OCI-LY7 (cell line): ENCODE data around the gene IL24. TPM values are rescaled to one million over a fixed set of nuclear protein-coding genes. Genes with fewer than 3 reads are reported as not detected.

Experiments
- BruUV-seq: library from RNA; stranded (reverse); fragments of 400-500 nt; replicated peaks from 2 replicates; lab custom pipeline; 2021; lab: Mats Ljungman, UMichigan
- CTCF ChIA-PET: fragments of 300-600 bp; sonication (Branson Sonifier 250); formaldehyde crosslinking; loops from one replicate; lab custom pipeline; 2022; ENCODE audit warnings: antibody characterized with exemption; ENCODE audit not compliant: unreplicated experiment; lab: Charles Lee
- POLR2A ChIA-PET: fragments of 300-600 bp; sonication (Branson Sonifier 250); formaldehyde crosslinking; loops from one replicate; lab custom pipeline; 2022; ENCODE audit warnings: antibody characterized with exemption; lab: Charles Lee
- DNase-seq: peaks from one replicate; pipeline ENCODE4 v3.0.0-alpha.2; 2015; ENCODE audit warnings: low spot score
- H2AFZ ChIP-seq: fragments of 200-600 bp; sonication (generic), shearing (Covaris generic); 2 replicates; pipeline ENCODE4 v1.6.1; 2014; ENCODE audit warnings: mild to moderate bottlenecking, antibody characterized with exemption, low read length, moderate library complexity
- H3K27ac ChIP-seq: fragments of 200-600 bp; sonication (generic); 2 replicates; pipeline ENCODE4 v1.5.1; 2014; ENCODE audit warnings: mixed run types, low read depth, mild to moderate bottlenecking, moderate library complexity, low read length, inconsistent platforms; ENCODE audit not compliant: poor library complexity, severe bottlenecking
- H3K36me3 ChIP-seq: fragments of 200-600 bp; sonication (generic); 2 replicates; pipeline ENCODE4 v1.6.1; 2014; ENCODE audit warnings: mild to moderate bottlenecking, antibody characterized with exemption, low read length, moderate library complexity, mixed read lengths; ENCODE audit not compliant: insufficient read depth
- H3K4me1 ChIP-seq: fragments of 200-600 bp; sonication (generic); 2 replicates; pipeline ENCODE4 v1.5.1; 2014; ENCODE audit warnings: mild to moderate bottlenecking, low read length; ENCODE audit not compliant: insufficient read depth, poor library complexity, severe bottlenecking
- H3K4me2 ChIP-seq: fragments of 200-600 bp; sonication (generic); 2 replicates; pipeline ENCODE4 v1.6.1; 2014; ENCODE audit warnings: mild to moderate bottlenecking, low read length
- H3K4me3 ChIP-seq: fragments of 200-600 bp; sonication (generic); 2 replicates; pipeline ENCODE4 v1.5.1; 2014; ENCODE audit warnings: mild to moderate bottlenecking, low read depth, low read length; ENCODE audit not compliant: poor library complexity, severe bottlenecking
- H3K79me2 ChIP-seq: fragments of 200-600 bp; sonication (generic); 2 replicates; pipeline ENCODE4 v1.6.1; 2016; ENCODE audit warnings: low read depth, mild to moderate bottlenecking, low read length, moderate library complexity, mixed read lengths; ENCODE audit not compliant: insufficient read depth
- H3K9me2 ChIP-seq: fragments of 200-600 bp; sonication (generic); 2 replicates; pipeline ENCODE4 v1.6.1; 2016; ENCODE audit warnings: mild to moderate bottlenecking, low read length, mixed read lengths; ENCODE audit not compliant: insufficient read depth
- H3K9me3 ChIP-seq: fragments of 200-600 bp; sonication (generic); 2 replicates; pipeline ENCODE4 v1.6.1; 2014; ENCODE audit warnings: mild to moderate bottlenecking, mixed run types, low read length, mixed read lengths
- H4K20me1 ChIP-seq: fragments of 200-600 bp; sonication (generic); 2 replicates; pipeline ENCODE4 v1.6.1; 2014; ENCODE audit warnings: mild to moderate bottlenecking, antibody characterized with exemption, low read length, moderate library complexity, mixed read lengths; ENCODE audit not compliant: insufficient read depth
- CTCF ChIP-seq: fragments of 200-600 bp; sonication (generic); conservative IDR thresholded peaks from 2 replicates; pipeline ENCODE4 v1.5.1; 2014; ENCODE audit warnings: mild to moderate bottlenecking, antibody characterized with exemption, low read length, moderate library complexity, mixed read lengths
- EZH2phosphoT487 ChIP-seq: fragments of 200-600 bp; sonication (generic); IDR thresholded peaks from 2 replicates; pipeline ENCODE4 v1.6.1; 2018; ENCODE audit warnings: low read depth, borderline replicate concordance, mild to moderate bottlenecking, mixed run types, antibody characterized with exemption, low read length, moderate library complexity, mixed read lengths
- intact Hi-C: fragments of 100-400 bp; cut with micrococcal nuclease; formaldehyde crosslinking; loops from one replicate; pipeline ENCODE4 v1.10.0; 2022; ENCODE audit not compliant: unreplicated experiment
- total RNA-seq, 2 experiments: library from RNA; depleted of rRNA in 1 of 2; stranded (reverse); fragments of >200 nt in 1 of 2; shearing (Covaris generic) in 1 of 2; gene quantifications; 2 replicates each; pipeline ENCODE4 v1.2.3, GENCODE V29; 2014 to 2022

Gene IL24
- total RNA-seq, 2 experiments from 2014 or later = not detected

GRCh38 chr1:206941766-206942418, 44.6 kb downstream of the IL24 start:
- Histone ChIP-seq H3K79me2 (no peaks in the 10 kb centered on the region), H3K4me1 (no peaks in the 10 kb centered on the region), H4K20me1 (no peaks in the 10 kb centered on the region), H3K9me2 (no peaks in the 10 kb centered on the region), H3K36me3 (no peaks in the 10 kb centered on the region), H3K4me2 (no peak overlapping the region), H3K27ac (no peak overlapping the region), H3K9me3 (no peaks in the 10 kb centered on the region), H2AFZ (no peak overlapping the region), H3K4me3 (no peak overlapping the region)
- TF ChIP-seq CTCF = no peak
- no peak for TF ChIP-seq EZH2phosphoT487
- CTCF ChIA-PET = no interaction called here
- intact Hi-C loops = no loop called here
- no TSS peak for BruUV-seq
- POLR2A ChIA-PET = interaction anchor here (0.5 kb wide), 1 partner anchor 1590 kb away, joined by 4 read pairs; no protein-coding TSS in a partner anchor
- no peak for DNase-seq

- no peaks in the 10 kb centered on the region for H3K9me2 ChIP-seq
- TF ChIP-seq CTCF (no peak), EZH2phosphoT487 (no peak)
- ChIA-PET POLR2A (no interaction called here), CTCF (no interaction called here)
- no peak overlapping the region for H3K27ac ChIP-seq
- H3K9me3 ChIP-seq = no peaks in the 10 kb centered on the region
- no TSS peak for BruUV-seq
- no peaks in the 10 kb centered on the region for H3K4me1 ChIP-seq
- no peak overlapping the region for H3K4me2 ChIP-seq
- no peaks in the 10 kb centered on the region for H3K79me2 ChIP-seq
- H4K20me1 ChIP-seq = no peaks in the 10 kb centered on the region
- H2AFZ ChIP-seq = no peak overlapping the region
- no peak overlapping the region for H3K4me3 ChIP-seq
- DNase-seq = no peak
- H3K36me3 ChIP-seq = no peaks in the 10 kb centered on the region
- intact Hi-C loops = no loop called here
Observed at GRCh38 chr1:206944703-206945102, 47.5 kb downstream of the IL24 start.

- BruUV-seq = no TSS peak
- DNase-seq = no peak
- Histone ChIP-seq H3K9me2 (no peaks in the 10 kb centered on the region), H3K36me3 (no peaks in the 10 kb centered on the region), H3K4me3 (no peak overlapping the region), H2AFZ (no peak overlapping the region), H3K79me2 (no peaks in the 10 kb centered on the region), H3K27ac (no peak overlapping the region), H3K9me3 (no peaks in the 10 kb centered on the region), H3K4me2 (no peak overlapping the region), H4K20me1 (no peaks in the 10 kb centered on the region), H3K4me1 (no peaks in the 10 kb centered on the region)
- intact Hi-C loops = no loop called here
- TF ChIP-seq EZH2phosphoT487 (no peak), CTCF (no peak)
- POLR2A ChIA-PET = interaction anchor here (1.2 kb wide), 1 partner anchor 15 kb away, joined by 4 read pairs; no protein-coding TSS in a partner anchor
- CTCF ChIA-PET = no interaction called here
Observed at GRCh38 chr1:206945779-206946178, 48.5 kb downstream of the IL24 start.
